ENCODE results near the gene RNF13.

GRCh38 chr3:149969940-149970715 is 157.1 kb downstream of the RNF13 start:
- TF ChIP-seq CTCF (IDR thresholded peaks at IDR 0.05) (no peak), ZFX (IDR thresholded peaks at IDR 0.05; ENCODE audit: borderline replicate concordance) (no peak)
